Measurements from ENCODE around the gene VAX1.

GRCh38 chr10:117130346-117130745 is 7.7 kb downstream of the VAX1 start:
- TF ChIP-seq POLR2AphosphoS5 (IDR thresholded peaks at IDR 0.05; ENCODE audit: borderline replicate concordance, low read depth, low read length), result no peak
- no peak for TF ChIP-seq EZH2 (IDR thresholded peaks at IDR 0.05)
- TF ChIP-seq FOXP2 (optimal IDR thresholded peaks at IDR 0.05; ENCODE audit: control extremely low read depth, extremely low read length, insufficient read depth), result no peak
